Naive B cell (primary cell): ENCODE measurements around the gene NRBF2. TPM values are rescaled to one million over a fixed set of nuclear protein-coding genes. Genes with fewer than 3 reads are reported as not detected.
"Not testable (repeated sequence)": the region's sequence is repeated elsewhere in the genome, so short reads cannot be mapped to it uniquely, and the experiment has no call there.

Experiments
- ATAC-seq, 2 donors: fragments of 150-1000 bp; cut with Tn5 transposase; 2 replicates each; pipeline ENCODE4 v1.10.0; 2021; ENCODE audit warnings: low read depth in 2 of 2, mild to moderate bottlenecking in 2 of 2, moderate library complexity in 2 of 2
- DNase-seq: peaks from one replicate; pipeline ENCODE4 v3.0.0; 2022
- H3K27ac Mint-ChIP-seq, 6 donors: one replicate each; pipeline ENCODE4 v1.8.0; 2020 to 2022; ENCODE audit warnings: mild to moderate bottlenecking in 6 of 6, mixed read lengths in 6 of 6, moderate library complexity in 5 of 6, inconsistent platforms in 2 of 6
- H3K27me3 Mint-ChIP-seq, 3 donors: one replicate each; pipeline ENCODE4 v1.8.0; 2021 to 2022; ENCODE audit warnings: mixed read lengths in 3 of 3, mild to moderate bottlenecking in 1 of 3
- H3K36me3 Mint-ChIP-seq, 2 donors: one replicate each; pipeline ENCODE4 v1.8.0; 2020 to 2022; ENCODE audit warnings: mixed read lengths in 2 of 2, inconsistent platforms in 1 of 2, mild to moderate bottlenecking in 1 of 2
- H3K4me1 Mint-ChIP-seq, 3 donors: one replicate each; pipeline ENCODE4 v1.8.0; 2020 to 2022; ENCODE audit warnings: mixed read lengths in 3 of 3, inconsistent platforms in 1 of 3, mild to moderate bottlenecking in 1 of 3, moderate library complexity in 1 of 3
- H3K4me3 Mint-ChIP-seq, 8 donors: one replicate each; pipeline ENCODE4 v1.8.0; 2020 to 2022; ENCODE audit warnings: mild to moderate bottlenecking in 8 of 8, mixed read lengths in 8 of 8, moderate library complexity in 8 of 8, inconsistent platforms in 2 of 8
- H3K9me3 Mint-ChIP-seq, 7 donors: one replicate each; pipeline ENCODE4 v1.8.0; 2020 to 2022; ENCODE audit warnings: mixed read lengths in 7 of 7, mild to moderate bottlenecking in 5 of 7, inconsistent platforms in 2 of 7, moderate library complexity in 1 of 7
- polyA plus RNA-seq, 6 donors: library from polyadenylated mRNA; unstranded; fragments of 300-500 nt; fragmentation: Illumina TruSeq; gene quantifications; one replicate each; pipeline ENCODE4 v1.2.3, GENCODE V29; 2021; ENCODE audit warnings: low read depth in 6 of 6

Gene NRBF2
- polyA plus RNA-seq, 6 donors from 2014 or later, result 18.9 to 38.1 (median 25.4) TPM

DNA sequence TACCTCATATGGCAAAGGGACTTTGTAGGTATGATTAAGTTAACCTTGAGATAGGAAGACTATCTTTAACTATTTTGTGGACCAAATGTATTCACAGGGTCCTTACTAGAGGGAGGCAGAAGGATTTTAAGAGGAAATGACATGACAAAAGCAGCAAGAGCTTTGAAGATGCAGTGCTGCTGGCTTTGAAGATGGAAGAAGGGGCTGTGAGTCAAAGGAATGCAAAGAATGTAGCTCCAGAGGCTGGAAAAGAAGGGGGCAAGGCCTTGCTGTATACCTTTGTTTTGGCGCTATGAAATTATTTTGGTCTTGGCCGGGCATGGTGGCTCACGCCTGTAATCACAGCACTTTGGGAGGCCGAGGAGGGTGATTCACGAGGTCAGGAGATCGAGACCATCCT, 3.2 kb upstream of the NRBF2 start:
- Mint-ChIP-seq H3K9me3 (peaks cover 3 to 17% (median 9%) of the 10 kb centered on the region in 7 donors), H3K27me3 (peaks cover 8 to 14% (median 11%) of the 10 kb centered on the region in 3 donors), H3K27ac (no peak overlapping the region), H3K4me1 (peaks cover 12 to 23% (median 16%) of the 10 kb centered on the region in 3 donors), H3K36me3 (no peaks in the 10 kb centered on the region), H3K4me3 (peak overlapping the region in 2 of 8 donors; percentile 9 to 27)
- DNase-seq (no peak), ATAC-seq (no peak)

GRCh38 chr10:63132651-63133055, 475 bp upstream of the NRBF2 start:
- Mint-ChIP-seq H3K4me1 (peaks cover 13 to 47% (median 26%) of the 10 kb centered on the region in 3 donors), H3K4me3 (peak overlapping the region; percentile 83 to 97 (median 95)), H3K36me3 (no peaks in the 10 kb centered on the region), H3K9me3 (peaks cover 1 to 17% (median 7%) of the 10 kb centered on the region in 7 donors), H3K27me3 (peaks cover 3 to 11% (median 8%) of the 10 kb centered on the region in 3 donors), H3K27ac (peak overlapping the region; percentile 93 to 98 (median 97))
- ATAC-seq, result no peak
- no peak for DNase-seq

DNA sequence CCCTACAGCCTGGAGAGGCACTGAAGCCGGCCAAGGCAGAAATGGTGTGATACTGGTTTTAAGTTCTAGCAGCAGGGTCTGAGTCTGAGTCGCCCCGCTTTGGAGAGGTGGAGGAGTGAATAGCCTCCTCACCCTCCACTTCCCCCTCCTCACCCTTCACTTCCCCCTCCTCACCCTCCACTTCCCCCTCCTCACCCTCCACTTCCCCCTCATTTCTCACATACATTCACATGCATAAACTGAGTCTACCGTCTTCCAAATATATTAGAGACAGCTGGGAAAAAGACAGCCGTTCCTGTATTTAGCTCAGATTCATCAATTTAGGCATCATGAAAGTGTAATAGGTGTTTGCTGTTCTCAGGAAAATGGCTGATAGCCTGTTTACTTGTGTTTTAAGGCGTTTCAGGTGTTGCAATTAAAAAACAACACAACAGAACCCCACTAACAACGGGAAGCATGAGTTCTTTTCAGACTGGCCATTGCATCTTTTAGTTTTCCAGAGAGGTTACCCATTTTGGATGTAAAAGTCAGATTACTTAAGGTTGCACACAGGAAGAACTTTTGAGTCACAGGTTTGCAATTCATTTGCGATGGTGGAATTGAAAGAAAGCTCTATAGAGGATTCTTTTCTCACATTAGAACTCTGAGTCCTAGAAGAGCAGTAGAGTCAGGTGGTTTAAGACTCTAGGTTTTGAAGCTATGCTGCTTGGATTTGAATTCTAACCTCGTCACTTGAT, 861 bp downstream of the NRBF2 start:
- H3K9me3 Mint-ChIP-seq, result peaks cover 1 to 17% (median 7%) of the 10 kb centered on the region in 7 donors
- no peak for ATAC-seq

DNA sequence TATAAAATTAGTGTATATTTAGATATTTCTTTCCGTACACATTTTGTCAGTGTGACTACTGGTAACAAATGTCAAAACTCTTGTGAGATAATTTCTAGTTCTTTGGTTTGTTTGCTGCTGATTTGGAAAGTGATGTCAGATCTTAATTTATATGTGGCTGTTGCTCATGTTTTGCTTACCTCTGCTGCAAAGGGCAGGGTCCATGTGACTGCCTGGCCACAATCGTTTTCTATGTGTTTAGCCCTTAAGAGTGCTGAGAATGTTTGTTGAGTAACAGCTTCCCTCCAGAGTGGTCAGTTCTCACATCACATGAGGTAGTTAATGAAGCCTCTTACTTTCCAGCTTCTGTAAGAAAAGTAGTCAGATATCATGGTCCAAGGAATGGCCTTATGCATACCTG, 4.2 kb downstream of the NRBF2 start:
- no peak overlapping the region for H3K4me3 Mint-ChIP-seq
- H3K36me3 Mint-ChIP-seq, result peaks cover 0 to under 1% of the 10 kb centered on the region in 2 donors
- H3K9me3 Mint-ChIP-seq, result peaks cover 0 to 6% (median 5%) of the 10 kb centered on the region in 7 donors
- peaks cover 21 to 79% (median 62%) of the 10 kb centered on the region in 3 donors for H3K4me1 Mint-ChIP-seq
- ATAC-seq, result no peak
- DNase-seq, result no peak
- H3K27ac Mint-ChIP-seq, result no peak overlapping the region
- no peaks in the 10 kb centered on the region for H3K27me3 Mint-ChIP-seq

More for the DNA sequence above, 861 bp downstream of the NRBF2 start:
- Mint-ChIP-seq H3K27me3 (peaks cover 0 to 8% (median 6%) of the 10 kb centered on the region in 3 donors), H3K27ac (peak overlapping the region in 5 of 6 donors; percentile 39 to 98 (median 97)), H3K4me1 (peaks cover 17 to 59% (median 38%) of the 10 kb centered on the region in 3 donors), H3K4me3 (peak overlapping the region; percentile 83 to 97 (median 95)), H3K36me3 (no peaks in the 10 kb centered on the region)
- DNase-seq, result no peak

- Mint-ChIP-seq H3K9me3 (no peaks in the 10 kb centered on the region), H3K36me3 (peaks cover 0 to 3% of the 10 kb centered on the region in 2 donors), H3K4me3 (no peak overlapping the region), H3K4me1 (peaks cover 19 to 86% (median 63%) of the 10 kb centered on the region in 3 donors), H3K27ac (peak overlapping the region in 3 of 6 donors; percentile 14 to 56 (median 30)), H3K27me3 (no peaks in the 10 kb centered on the region)
- ATAC-seq (no peak), DNase-seq (no peak)
Measured at GRCh38 chr10:63140077-63140476, 6.9 kb downstream of the NRBF2 start.

DNA sequence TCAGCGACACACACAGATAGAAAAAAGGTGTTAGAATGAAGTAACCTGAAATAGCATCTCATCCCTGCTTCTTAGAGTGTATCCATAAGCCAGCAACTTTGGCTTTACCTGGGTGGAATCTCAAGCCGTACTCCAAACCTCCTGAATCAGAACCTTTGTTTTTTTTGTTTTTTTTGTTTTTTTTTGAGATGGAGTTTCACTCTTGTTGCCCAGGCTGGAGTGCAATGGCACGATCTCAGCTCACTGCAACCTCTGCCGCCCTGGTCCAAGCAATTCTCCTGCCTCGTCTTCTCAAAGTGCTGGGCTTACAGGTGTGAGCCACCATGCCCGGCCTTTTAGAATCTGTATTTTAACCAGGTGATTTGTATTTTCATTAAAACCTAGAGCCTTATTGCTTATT, 9.0 kb downstream of the NRBF2 start:
- ATAC-seq (no peak), DNase-seq (no peak)
- H3K27ac Mint-ChIP-seq, result peak overlapping the region in 3 of 6 donors; percentile 15 to 58 (median 50)
- no peak overlapping the region for H3K4me3 Mint-ChIP-seq
- H3K36me3 Mint-ChIP-seq, result peaks cover 0 to 3% of the 10 kb centered on the region in 2 donors
- no peaks in the 10 kb centered on the region for H3K9me3 Mint-ChIP-seq
- peaks cover 23 to 87% (median 69%) of the 10 kb centered on the region in 3 donors for H3K4me1 Mint-ChIP-seq
- no peaks in the 10 kb centered on the region for H3K27me3 Mint-ChIP-seq

- H3K4me3 Mint-ChIP-seq, result peak overlapping the region in 2 of 8 donors; percentile 4 to 34
- H3K27me3 Mint-ChIP-seq, result no peaks in the 10 kb centered on the region
- H3K36me3 Mint-ChIP-seq, result peaks cover 0 to 3% of the 10 kb centered on the region in 2 donors
- peak overlapping the region in 5 of 6 donors; percentile 34 to 88 (median 76) for H3K27ac Mint-ChIP-seq
- peaks cover 27 to 75% (median 64%) of the 10 kb centered on the region in 3 donors for H3K4me1 Mint-ChIP-seq
- no peak for DNase-seq
- no peaks in the 10 kb centered on the region for H3K9me3 Mint-ChIP-seq
- ATAC-seq, result no peak
Measured at GRCh38 chr10:63143987-63144386, 10.9 kb downstream of the NRBF2 start.

DNA sequence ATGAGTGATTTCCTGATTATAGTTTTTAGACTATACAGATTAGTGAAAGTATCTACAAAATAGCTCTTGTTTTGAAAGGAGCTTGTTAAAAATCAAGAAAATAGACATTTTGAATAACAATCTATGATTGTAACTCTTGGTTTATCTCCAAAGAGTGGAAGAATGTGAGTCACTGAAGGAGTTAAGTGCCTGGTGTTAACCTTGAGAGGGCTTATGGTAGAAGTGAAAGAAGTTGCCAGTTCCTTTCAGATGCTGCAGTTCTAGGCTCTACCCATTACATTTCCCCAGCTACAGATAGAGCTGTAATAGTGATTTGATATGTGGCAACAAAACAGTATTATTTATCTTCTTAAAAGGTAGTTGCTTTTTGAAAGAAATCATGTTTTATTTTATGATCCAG, 12.7 kb downstream of the NRBF2 start:
- Mint-ChIP-seq H3K4me1 (peaks cover 27 to 67% (median 56%) of the 10 kb centered on the region in 3 donors), H3K27ac (peak overlapping the region in 2 of 6 donors; percentile 11 to 62), H3K4me3 (peak overlapping the region in 1 of 8 donors; percentile 6)

DNA sequence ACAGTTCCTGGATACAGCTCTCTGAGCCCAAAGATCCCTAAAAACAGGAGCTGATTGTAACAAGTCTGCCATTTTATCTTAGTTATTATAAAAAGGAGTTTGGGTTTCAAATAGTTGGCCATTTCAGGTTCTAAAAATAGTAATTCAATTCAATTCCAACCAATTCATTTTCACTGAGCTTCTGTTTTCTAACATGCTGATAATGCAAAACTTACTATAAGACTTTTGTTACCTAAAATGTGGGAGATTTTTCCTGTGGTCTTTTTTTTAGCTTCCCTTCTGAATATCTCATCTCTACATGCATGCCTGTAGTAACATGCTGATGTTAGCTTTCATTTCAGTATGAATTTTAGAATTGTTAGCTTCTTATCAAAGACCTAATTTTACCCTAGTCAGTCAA, 13.4 kb downstream of the NRBF2 start:
- peak overlapping the region in 1 of 6 donors; percentile 39 for H3K27ac Mint-ChIP-seq
- peaks cover 27 to 60% (median 52%) of the 10 kb centered on the region in 3 donors for H3K4me1 Mint-ChIP-seq
- DNase-seq (no peak), ATAC-seq (no peak)
- no peak overlapping the region for H3K4me3 Mint-ChIP-seq
- peaks cover 8% of the 10 kb centered on the region in 2 donors for H3K36me3 Mint-ChIP-seq
- H3K9me3 Mint-ChIP-seq, result no peaks in the 10 kb centered on the region
- H3K27me3 Mint-ChIP-seq, result no peaks in the 10 kb centered on the region

More for the DNA sequence above, 12.7 kb downstream of the NRBF2 start:
- no peak for ATAC-seq
- Mint-ChIP-seq H3K36me3 (peaks cover 3 to 8% of the 10 kb centered on the region in 2 donors), H3K9me3 (no peaks in the 10 kb centered on the region), H3K27me3 (no peaks in the 10 kb centered on the region)
- DNase-seq, result no peak

GRCh38 chr10:63150745-63151144, 17.6 kb downstream of the NRBF2 start:
- Mint-ChIP-seq H3K36me3 (peaks cover 8 to 16% of the 10 kb centered on the region in 2 donors), H3K27me3 (no peaks in the 10 kb centered on the region), H3K27ac (peak overlapping the region in 2 of 6 donors; percentile 21 to 57), H3K4me3 (no peak overlapping the region), H3K4me1 (peaks cover 20 to 25% (median 22%) of the 10 kb centered on the region in 3 donors), H3K9me3 (no peaks in the 10 kb centered on the region)
- DNase-seq (no peak), ATAC-seq (no peak)

DNA sequence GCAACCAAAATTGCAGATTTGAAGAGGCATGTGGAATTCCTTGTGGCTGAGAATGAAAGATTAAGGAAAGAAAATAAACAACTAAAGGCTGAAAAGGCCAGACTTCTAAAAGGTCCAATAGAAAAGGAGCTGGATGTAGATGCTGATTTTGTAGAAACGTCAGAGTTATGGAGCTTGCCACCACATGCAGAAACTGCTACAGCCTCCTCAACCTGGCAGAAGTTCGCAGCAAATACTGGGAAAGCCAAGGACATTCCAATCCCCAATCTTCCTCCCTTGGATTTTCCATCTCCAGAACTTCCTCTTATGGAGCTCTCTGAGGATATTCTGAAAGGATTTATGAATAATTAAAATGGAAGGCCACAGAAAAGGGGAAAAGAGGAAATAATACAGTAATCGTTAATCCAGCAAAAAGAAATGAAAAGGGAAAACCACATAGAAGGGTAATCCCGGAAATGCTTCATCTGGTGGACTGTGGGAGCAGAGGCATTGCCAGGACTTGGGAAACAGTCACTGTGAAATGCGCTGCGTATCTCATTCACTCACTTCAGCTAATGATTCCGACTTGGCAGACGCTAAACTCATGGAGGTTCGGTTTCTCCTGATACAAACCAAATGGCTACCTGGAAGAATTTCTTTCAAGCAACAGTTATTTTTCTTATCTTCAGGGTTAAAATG, 20.9 kb downstream of the NRBF2 start:
- H3K4me3 Mint-ChIP-seq, ATAC-seq, H3K27me3 Mint-ChIP-seq, H3K9me3 Mint-ChIP-seq, DNase-seq: not testable (repeated sequence)
- H3K27ac Mint-ChIP-seq, result peak overlapping the region in 1 of 6 donors; percentile 79
- peaks cover 12 to 13% (median 12%) of the 10 kb centered on the region in 3 donors for H3K4me1 Mint-ChIP-seq
- peaks cover 8 to 16% of the 10 kb centered on the region in 2 donors for H3K36me3 Mint-ChIP-seq

GRCh38 chr10:63154546-63155387, 21.6 kb downstream of the NRBF2 start:
- Mint-ChIP-seq H3K27me3 (no peaks in the 10 kb centered on the region), H3K27ac (no peak overlapping the region), H3K9me3 (no peaks in the 10 kb centered on the region), H3K36me3 (peaks cover 2 to 16% of the 10 kb centered on the region in 2 donors), H3K4me3 (no peak overlapping the region), H3K4me1 (peaks cover 9 to 12% (median 9%) of the 10 kb centered on the region in 3 donors)
- no peak for ATAC-seq
- no peak for DNase-seq
